ENCODE data around the gene EXPH5. TPM values are rescaled to one million over a fixed set of nuclear protein-coding genes. Genes with fewer than 3 reads are reported as not detected.

The EXPH5 gene
- total and polyA plus RNA-seq, 2 of the 8 experiments (the other 6 are each of a cell fraction or from before 2014, with no cell fraction given) = 1.1 to 11.5 TPM

DNA sequence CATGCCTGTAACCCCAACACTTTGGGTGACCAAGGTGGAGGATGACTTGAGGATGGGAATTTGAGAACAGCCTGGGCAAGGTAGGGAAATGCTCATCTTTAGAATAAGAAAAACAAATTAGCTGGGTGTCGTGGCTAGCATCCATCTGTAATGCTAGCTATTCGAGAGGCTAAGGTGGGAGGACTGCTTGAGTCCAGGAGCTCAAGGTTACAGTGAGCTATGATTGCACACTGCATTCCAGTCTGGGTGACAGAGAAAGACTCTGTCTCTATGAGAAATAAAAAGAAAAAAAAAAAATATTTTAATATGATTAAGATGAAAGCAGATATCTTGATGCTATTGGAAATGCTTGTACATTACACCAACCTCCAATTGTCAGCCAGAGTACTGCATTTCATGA is 42.7 kb upstream of the EXPH5 start (continued):
- TF ChIP-seq, protein P1, sequence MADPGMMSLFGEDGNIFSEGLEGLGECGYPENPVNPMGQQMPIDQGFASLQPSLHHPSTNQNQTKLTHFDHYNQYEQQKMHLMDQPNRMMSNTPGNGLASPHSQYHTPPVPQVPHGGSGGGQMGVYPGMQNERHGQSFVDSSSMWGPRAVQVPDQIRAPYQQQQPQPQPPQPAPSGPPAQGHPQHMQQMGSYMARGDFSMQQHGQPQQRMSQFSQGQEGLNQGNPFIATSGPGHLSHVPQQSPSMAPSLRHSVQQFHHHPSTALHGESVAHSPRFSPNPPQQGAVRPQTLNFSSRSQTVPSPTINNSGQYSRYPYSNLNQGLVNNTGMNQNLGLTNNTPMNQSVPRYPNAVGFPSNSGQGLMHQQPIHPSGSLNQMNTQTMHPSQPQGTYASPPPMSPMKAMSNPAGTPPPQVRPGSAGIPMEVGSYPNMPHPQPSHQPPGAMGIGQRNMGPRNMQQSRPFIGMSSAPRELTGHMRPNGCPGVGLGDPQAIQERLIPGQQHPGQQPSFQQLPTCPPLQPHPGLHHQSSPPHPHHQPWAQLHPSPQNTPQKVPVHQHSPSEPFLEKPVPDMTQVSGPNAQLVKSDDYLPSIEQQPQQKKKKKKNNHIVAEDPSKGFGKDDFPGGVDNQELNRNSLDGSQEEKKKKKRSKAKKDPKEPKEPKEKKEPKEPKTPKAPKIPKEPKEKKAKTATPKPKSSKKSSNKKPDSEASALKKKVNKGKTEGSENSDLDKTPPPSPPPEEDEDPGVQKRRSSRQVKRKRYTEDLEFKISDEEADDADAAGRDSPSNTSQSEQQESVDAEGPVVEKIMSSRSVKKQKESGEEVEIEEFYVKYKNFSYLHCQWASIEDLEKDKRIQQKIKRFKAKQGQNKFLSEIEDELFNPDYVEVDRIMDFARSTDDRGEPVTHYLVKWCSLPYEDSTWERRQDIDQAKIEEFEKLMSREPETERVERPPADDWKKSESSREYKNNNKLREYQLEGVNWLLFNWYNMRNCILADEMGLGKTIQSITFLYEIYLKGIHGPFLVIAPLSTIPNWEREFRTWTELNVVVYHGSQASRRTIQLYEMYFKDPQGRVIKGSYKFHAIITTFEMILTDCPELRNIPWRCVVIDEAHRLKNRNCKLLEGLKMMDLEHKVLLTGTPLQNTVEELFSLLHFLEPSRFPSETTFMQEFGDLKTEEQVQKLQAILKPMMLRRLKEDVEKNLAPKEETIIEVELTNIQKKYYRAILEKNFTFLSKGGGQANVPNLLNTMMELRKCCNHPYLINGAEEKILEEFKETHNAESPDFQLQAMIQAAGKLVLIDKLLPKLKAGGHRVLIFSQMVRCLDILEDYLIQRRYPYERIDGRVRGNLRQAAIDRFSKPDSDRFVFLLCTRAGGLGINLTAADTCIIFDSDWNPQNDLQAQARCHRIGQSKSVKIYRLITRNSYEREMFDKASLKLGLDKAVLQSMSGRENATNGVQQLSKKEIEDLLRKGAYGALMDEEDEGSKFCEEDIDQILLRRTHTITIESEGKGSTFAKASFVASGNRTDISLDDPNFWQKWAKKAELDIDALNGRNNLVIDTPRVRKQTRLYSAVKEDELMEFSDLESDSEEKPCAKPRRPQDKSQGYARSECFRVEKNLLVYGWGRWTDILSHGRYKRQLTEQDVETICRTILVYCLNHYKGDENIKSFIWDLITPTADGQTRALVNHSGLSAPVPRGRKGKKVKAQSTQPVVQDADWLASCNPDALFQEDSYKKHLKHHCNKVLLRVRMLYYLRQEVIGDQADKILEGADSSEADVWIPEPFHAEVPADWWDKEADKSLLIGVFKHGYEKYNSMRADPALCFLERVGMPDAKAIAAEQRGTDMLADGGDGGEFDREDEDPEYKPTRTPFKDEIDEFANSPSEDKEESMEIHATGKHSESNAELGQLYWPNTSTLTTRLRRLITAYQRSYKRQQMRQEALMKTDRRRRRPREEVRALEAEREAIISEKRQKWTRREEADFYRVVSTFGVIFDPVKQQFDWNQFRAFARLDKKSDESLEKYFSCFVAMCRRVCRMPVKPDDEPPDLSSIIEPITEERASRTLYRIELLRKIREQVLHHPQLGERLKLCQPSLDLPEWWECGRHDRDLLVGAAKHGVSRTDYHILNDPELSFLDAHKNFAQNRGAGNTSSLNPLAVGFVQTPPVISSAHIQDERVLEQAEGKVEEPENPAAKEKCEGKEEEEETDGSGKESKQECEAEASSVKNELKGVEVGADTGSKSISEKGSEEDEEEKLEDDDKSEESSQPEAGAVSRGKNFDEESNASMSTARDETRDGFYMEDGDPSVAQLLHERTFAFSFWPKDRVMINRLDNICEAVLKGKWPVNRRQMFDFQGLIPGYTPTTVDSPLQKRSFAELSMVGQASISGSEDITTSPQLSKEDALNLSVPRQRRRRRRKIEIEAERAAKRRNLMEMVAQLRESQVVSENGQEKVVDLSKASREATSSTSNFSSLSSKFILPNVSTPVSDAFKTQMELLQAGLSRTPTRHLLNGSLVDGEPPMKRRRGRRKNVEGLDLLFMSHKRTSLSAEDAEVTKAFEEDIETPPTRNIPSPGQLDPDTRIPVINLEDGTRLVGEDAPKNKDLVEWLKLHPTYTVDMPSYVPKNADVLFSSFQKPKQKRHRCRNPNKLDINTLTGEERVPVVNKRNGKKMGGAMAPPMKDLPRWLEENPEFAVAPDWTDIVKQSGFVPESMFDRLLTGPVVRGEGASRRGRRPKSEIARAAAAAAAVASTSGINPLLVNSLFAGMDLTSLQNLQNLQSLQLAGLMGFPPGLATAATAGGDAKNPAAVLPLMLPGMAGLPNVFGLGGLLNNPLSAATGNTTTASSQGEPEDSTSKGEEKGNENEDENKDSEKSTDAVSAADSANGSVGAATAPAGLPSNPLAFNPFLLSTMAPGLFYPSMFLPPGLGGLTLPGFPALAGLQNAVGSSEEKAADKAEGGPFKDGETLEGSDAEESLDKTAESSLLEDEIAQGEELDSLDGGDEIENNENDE (IDR thresholded peaks at IDR 0.05; ENCODE audit: insufficient replicate concordance, low read length) = no peak
- TF ChIP-seq EGR1 (IDR thresholded peaks at IDR 0.05; ENCODE audit: borderline replicate concordance, low read depth, low read length) (no peak), BACH1 (IDR thresholded peaks at IDR 0.05; ENCODE audit: low read length) (no peak), POU5F1 (IDR thresholded peaks at IDR 0.05; ENCODE audit: low read depth, low read length) (no peak), KDM4A (IDR thresholded peaks at IDR 0.05; ENCODE audit: low read depth, low read length, severe bottlenecking) (no peak), CTBP2 (IDR thresholded peaks at IDR 0.05; ENCODE audit: borderline replicate concordance, insufficient read depth, insufficient read length, low read length) (no peak), CBX5 (IDR thresholded peaks at IDR 0.05; ENCODE audit: low read depth, low read length) (no peak), TEAD4 (IDR thresholded peaks at IDR 0.05; ENCODE audit: low read depth, low read length) (no peak), ZNF274 (IDR thresholded peaks at IDR 0.05; ENCODE audit: borderline replicate concordance, extremely low read depth, low read length) (no peak), TBP (IDR thresholded peaks at IDR 0.05; ENCODE audit: low read depth, low read length) (no peak), POLR2A (IDR thresholded peaks at IDR 0.05; ENCODE audit: control extremely low read depth in 1 of 2, low read depth in 2 of 2, low read length in 2 of 2) (no peak), NRF1 (IDR thresholded peaks at IDR 0.05; ENCODE audit: low read depth, low read length) (no peak), SP2 (IDR thresholded peaks at IDR 0.05; ENCODE audit: low read length) (no peak), HDAC6 (IDR thresholded peaks at IDR 0.05; ENCODE audit: low read depth, low read length) (no peak)
